C4-2B (cell line): ENCODE measurements around the gene GAGE12H.

Experiments
- H3K27ac ChIP-seq: fragments of 450-650 bp; 2 replicates; pipeline ENCODE4 v1.5.1; 2017
- ZFX ChIP-seq: fragments of 450-650 bp; IDR thresholded peaks from 2 replicates; pipeline ENCODE4 v1.6.1; 2017
- TF ChIP-seq, protein P1 (sequence below): fragments of 450-650 bp; conservative IDR thresholded peaks from 2 replicates; pipeline ENCODE4 v1.5.1; 2017; ENCODE audit warnings: mild to moderate bottlenecking

GAGE12H gene

DNA sequence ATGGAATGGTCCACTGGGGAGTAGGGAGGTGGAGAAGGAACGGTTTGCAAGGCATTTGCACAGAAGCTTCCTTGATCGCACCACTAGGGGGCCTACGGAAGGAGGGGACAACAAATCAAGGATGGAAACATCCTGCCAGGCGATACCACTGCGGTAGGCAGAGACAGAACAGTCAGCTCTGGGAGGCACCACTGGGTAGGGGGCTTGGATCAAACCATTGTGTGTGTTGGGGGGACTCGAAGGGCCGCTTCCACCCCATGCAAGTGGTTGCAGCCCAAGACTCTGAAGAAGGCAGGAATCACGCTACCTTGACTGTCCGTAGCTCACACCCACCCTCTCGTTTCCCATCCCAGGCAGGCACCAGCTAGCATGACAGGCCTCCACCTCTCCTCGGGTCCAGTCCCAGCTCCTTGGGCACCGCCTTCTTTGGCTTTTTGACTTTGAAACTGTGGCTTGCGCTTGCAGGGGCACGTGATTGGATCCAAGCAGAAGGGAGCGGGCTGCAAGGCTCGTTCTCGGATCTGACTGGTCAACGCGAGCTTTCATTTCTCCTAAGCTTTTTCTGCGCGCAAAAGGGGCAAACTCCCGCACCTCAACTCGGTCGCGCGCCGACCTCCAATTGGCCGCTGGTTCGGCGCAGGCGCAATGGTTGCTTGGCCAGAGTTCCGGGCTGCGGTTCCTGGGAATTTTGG, 47.5 kb downstream of the GAGE12H start:
- H3K27ac ChIP-seq, result peak overlapping the region; percentile 29; the same call in 1 of the 2 replicates
- TF ChIP-seq, protein P1, sequence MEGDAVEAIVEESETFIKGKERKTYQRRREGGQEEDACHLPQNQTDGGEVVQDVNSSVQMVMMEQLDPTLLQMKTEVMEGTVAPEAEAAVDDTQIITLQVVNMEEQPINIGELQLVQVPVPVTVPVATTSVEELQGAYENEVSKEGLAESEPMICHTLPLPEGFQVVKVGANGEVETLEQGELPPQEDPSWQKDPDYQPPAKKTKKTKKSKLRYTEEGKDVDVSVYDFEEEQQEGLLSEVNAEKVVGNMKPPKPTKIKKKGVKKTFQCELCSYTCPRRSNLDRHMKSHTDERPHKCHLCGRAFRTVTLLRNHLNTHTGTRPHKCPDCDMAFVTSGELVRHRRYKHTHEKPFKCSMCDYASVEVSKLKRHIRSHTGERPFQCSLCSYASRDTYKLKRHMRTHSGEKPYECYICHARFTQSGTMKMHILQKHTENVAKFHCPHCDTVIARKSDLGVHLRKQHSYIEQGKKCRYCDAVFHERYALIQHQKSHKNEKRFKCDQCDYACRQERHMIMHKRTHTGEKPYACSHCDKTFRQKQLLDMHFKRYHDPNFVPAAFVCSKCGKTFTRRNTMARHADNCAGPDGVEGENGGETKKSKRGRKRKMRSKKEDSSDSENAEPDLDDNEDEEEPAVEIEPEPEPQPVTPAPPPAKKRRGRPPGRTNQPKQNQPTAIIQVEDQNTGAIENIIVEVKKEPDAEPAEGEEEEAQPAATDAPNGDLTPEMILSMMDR, result peak; percentile 62
- TF ChIP-seq ZFX, result no peak
